HG02678 (cell line): ENCODE data around the gene VCP.

Source experiments
- ATAC-seq: cut with Tn5 transposase; IDR thresholded peaks from one replicate; pipeline ENCODE4 v1.9.1; 2021; ENCODE audit warnings: mild to moderate bottlenecking, moderate library complexity; ENCODE audit not compliant: unreplicated experiment

Gene VCP

DNA sequence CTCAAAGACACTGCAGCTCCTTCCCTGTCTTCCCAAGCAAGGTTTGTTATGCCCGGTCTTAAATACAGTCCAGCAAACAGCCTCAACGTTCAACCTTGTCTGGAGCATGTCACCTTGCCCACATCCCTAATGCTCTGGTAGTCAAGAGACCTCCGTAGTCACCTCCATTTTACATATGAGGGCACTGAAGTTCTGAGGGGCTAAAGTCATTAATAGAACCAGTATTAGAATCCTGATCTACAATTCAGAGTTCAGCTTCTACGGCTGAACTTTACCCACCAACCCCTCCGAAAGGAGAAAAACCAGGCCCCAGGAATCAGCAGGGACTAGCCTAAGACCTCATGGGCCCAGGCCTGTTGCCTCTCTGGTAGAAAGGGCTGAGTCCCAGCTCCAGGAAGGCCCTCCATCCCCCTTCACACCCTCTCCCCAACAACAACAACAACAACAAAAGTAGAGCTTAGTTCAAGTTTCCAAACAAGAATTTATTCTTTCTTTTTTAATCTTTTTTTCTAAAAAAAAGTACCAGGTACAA lies 31.3 kb upstream of the VCP start:
- no peak for ATAC-seq

DNA sequence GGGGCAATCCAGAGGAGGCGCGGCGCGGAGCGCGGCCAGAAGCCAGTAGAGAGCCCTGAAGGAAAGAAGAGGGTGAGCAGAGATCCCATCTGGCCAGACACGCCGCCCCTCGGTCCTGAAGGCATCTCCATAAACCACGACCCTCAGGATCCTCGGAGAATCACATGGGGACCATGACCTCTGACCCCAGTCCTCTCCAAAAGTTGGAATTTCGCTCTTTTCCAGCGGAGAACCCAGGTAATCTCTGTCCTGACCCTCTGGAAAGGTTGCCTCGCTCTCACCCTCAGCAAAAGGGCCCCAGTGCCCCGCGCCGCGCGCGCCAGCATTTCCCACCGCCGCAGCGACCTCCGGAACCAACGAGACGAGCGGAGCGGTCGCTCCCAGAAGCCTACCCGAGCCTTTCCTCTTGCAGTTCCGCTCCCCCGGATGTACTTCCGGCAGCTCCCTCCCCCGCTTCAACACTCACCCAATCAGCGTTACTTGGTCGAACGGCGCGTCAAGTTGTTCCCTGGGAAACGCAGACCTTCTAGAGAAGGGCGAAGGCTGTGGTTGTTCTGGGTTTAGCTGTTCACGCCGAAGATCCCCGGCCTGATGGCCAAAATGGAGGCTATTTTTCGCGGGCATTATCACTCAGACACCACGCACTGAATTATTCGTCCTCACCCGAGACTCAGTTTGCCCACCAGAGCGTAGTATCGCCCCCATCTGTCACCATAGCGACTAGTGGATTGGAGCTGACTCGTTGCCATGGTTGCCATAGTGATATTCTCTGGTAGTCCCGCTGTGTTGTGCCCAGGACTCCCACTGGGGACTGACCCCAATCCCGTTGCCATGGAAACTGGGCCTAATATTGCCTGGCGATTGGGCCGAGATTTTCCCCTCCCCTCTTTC lies 30.6 kb upstream of the VCP start, which contains the start of gene STOML2:
STOML2 (minus strand) TSS at position 363 of the 891 bp plus-strand sequence; CDS start at position 326, 37 bp downstream.
- peak; percentile 98 for ATAC-seq

DNA sequence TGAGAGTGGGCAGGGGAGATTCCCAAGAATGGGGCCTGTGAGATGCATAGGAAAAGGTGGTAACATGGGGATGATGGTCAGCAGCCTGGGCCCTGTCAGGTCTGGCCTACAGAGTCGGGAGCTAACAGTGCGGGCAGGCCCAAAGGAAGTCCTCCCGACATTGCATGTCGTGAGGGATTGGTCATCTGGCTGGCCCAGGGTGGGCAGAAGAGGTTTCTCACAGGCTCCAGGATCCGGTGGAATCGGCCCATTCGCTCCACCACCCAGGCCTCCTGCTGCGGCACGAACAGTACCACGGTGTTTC lies 30.0 kb upstream of the VCP start:
- ATAC-seq = peak; percentile 13

DNA sequence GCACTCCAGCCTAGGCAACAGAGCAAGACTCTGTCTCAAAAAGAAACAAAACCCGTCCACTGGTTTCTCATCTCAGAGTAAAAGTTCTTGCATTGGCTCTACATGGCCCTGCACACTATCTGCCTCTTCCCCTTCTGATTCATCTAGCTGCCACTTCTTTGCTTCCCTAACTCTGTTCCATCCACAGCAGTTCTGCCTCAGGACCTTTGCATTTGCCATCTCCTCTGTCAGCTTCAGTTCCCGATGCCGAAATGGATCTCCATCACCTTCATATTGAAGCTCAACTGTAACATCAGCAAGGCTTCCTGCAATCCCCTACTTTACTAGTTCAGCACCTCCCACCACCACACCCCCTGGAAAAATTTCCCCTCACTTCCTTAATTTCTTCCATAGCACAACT lies 25.1 kb upstream of the VCP start:
- no peak for ATAC-seq

DNA sequence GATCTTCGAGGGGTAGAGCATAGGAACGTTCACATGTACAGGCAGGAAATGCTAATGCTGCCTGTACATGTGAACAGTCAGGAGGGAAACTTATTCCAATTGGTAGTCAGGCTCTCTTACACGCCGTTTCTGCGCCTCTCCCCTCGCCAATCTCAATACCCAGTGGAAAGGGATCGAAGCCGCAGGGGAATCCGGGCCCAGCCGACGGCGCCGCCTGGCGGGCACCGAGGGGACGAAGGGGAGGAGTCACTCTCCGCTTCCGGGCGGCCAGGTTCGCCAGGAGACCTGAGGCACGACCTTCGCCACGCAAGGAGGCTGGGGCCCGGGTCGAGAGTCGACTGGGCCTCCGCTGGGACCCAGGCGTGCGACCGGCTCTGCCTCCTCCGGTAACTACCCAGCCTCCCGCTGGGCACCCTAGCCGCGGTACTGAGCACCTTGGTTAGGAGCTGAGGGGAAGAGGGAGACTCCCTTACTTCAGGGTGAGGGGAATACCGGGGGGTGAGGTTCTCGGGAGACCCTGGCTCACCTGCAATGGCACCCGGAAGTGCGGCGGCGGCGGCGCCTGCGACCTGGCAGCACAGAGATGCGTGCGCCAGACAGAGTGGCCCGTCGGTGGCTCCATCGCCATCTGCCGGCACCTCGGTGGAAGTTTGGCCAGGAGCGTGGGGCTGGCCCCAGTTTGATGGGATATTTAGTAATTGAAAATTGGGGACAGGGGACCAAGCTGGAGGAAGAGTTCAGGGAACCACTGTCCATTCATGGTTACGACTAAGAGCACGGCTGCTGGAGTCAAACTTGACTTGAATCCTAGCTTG lies 23.8 kb upstream of the VCP start, which contains the start of gene PIGO:
PIGO (minus strand) TSS at position 557 of the 815 bp plus-strand sequence. CDS start 1,026 bp downstream, outside the sequence.
- peak; percentile 90 for ATAC-seq

DNA sequence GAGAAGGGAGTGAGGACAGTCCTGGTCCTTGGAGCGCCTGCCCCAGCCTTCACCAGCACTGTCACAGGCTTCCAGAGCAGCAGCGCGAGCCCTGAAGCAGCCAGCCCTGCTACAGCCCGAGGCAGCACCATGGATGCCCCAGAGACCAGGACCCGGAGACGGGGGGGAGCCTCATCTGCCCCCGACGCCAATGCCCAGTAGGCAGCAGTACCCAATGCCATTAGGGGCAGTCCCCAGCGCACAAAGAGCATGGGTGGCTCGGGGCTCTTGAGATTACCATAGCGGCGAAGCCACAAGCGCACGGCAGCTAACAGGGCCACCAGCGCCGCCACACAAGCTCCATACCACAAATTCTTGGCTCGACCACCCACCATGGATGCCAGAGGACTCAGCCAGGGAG lies 19.1 kb upstream of the VCP start:
- ATAC-seq = no peak

DNA sequence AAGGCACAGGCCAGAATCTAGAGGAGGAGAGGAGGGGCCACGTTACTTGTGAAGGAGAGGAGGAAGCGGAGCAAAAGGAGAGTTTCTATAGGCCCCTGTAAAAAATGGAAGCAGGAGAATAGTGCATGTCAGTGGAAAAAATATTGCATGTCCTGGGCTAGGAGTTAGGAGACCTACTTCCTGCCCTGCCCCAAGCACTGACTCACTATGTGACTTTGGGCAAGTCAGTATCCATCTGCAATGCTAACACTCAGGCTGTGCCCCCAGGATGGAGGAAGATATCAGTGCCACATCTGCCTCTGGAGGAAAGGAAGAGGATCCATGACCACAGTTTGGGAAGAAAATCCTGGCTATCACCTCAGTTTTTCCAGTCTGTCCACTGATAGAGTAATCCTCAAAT lies 17.0 kb upstream of the VCP start:
- ATAC-seq = no peak

DNA sequence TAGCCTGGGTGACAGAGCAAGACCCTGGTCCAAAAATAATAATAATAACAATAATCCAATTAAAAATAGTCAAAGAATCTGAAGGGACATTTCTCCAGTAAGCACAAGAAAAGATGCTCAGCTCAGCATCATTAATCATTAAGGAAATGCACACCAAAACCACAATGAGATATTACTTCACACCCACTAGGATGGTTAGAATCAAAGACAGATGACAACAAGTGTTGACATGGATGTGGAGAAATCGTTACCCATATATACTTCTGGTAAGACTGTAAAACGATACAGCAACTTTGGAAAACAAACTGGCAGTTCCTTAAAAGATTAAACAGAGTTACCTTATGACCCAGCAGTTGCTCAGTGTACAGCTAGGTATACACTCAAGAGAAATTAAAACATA lies 12.7 kb upstream of the VCP start:
- ATAC-seq = no peak

DNA sequence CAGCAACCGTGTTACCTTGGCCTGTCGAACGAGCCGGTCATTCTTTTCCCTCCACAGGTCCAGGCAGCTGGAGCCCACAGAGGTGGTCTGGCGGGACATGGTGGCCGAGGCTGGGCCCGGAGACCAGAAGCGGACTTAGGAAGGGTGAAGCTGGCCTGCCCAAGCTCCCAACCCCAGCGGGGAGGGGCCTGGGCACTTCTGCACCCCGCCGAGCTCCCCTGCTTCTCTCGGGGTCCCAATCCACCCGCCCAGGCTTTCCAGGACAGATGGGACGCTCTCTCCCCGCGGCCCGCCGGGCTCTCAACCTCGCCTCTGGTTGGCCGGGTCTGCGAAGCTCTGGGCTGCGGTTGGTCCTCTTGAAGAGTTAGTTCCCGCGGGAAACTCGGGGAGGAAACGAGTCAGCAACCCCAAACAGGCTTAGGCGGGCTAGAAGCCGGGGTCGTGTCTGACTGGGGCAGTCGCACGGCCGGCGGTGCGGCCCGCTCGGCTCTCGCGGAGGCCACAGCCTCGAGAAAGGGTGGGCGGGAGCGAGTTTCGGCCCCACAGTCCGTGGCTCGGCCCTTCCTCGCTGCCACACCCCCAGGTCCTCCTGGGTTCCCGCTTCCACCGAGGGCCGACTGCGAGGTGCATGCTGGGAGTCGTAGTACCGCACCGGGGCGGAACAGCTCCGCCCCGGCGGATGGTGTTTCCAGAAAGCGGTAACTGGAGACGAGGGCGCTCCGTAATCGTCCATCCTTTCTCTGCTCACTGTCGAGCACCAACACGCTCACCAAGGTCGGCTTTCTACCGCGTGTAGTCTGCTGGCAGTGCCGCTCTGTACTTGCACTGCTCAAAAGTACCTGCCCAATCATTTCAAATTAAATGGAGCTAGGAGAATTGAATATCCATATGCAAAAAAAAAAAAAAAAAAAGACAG lies 7.3 kb upstream of the VCP start, which contains the start of gene FANCG:
FANCG (minus strand) TSS at position 517 of the 916 bp plus-strand sequence; CDS start at position 99, 418 bp downstream.
- ATAC-seq = peak; percentile 93

DNA sequence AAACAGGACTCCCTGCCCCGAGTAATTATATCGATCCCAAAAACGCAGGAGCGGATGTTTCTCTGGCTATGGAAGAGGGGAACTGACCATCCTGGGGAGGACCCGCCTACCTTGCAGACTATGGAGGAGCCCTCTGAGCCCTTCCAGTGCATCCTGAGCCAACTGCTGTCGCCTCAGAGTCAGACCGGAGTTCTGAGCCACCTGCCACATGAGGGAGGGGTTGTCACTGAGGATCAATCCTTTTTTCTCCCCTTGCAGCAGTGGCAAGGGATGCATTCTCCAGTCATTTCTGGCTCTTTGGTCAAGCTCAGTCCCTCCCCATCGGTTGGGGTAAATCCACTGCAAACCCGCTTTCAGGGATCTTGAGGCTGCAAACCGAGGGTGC lies 6.6 kb upstream of the VCP start:
- no peak for ATAC-seq

DNA sequence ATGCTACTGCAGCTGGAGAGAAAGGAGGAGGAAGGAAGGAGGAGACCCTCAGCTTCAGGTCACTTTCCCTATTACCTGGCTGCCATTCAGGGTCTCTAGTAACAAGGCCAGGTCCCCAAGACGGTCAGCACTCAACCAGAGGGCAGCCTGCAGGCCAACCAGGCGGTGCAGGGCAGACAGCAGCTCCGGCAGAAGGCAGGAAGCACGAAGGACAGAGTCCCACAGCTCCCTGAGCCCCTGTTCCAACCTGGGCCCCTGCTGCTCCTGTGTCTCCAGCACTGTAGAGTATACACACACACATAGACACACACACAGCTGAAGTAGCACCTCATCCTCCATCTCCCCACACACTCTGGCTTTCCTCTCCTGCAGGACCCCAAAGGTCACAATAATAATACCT lies 5.6 kb upstream of the VCP start:
- no peak for ATAC-seq

DNA sequence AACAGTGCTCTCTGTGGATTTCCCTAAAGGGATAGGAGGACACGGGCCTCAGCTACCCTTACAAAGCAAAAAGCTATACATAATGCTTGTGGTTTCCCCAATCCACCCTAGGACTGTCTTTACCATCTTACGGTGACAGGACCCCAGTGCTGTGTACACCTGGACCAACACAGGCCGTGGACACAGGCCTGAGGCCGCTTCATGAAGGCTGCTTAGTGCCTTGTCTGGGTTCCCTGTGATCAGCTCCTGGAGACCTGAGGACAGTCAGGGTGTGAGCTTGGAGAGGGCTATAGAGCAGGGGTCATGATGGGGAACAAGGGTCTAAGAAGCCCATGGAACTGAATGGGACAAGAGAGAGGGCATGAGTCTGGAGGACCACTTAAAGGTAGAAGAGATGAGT lies 4.4 kb upstream of the VCP start:
- ATAC-seq = no peak

DNA sequence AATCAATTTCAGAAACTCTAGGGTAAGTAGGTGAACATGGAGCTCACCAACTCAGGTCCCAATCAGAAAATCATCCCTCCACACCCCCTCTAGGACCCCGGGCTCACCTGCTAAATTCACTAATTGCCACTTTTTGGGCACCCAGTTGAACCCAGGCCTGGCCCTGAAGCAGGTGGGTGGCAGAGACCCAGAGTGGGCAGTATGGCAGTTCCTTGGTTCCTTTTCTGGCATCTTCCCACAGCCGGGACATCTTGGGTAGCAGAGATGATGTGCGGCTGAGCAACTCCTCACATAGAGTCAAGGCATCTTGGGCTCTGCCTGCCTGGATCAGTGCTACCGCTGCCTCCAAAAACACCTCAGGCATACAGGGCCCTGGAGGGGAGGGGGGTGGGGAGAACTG lies 2.9 kb upstream of the VCP start:
- ATAC-seq = no peak

DNA sequence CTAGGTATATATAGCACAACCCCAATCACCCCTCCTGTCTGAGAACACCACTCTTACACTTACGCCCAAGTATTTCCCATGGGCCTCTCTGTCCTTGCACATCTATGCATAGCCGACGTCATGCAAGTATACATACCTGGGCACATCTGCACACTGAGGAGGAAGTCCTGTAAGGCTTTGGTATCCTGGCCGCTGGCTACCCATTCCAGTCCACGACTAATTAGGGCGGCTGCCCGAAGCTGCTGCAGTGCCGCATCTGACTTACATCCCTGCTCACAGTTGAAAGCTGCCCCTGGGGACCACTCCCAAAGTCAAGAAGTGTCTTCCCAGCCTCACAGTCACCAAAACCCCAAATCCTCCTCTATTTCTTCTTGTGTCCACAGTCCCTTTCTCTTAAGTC lies 2.4 kb upstream of the VCP start:
- ATAC-seq = no peak

DNA sequence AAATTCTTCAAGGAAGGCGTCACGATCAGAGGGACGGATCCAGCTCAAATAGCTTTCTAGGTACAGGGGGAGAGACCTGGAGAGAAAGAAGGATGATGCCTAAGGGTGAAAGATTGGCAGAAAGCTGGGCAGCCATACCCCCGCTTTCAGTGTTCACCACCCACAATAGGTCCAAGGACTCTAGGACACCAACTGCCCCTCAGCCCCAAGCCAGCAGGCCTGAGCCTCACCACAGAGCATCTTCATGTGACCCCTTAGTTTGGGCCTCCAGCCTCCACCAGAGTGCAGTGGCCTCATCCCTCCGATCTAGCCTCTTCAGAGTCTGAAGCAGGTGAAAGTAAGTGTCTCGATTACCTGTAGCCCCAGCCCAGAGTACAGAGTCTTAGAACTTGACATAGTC lies 1.7 kb upstream of the VCP start:
- no peak for ATAC-seq

DNA sequence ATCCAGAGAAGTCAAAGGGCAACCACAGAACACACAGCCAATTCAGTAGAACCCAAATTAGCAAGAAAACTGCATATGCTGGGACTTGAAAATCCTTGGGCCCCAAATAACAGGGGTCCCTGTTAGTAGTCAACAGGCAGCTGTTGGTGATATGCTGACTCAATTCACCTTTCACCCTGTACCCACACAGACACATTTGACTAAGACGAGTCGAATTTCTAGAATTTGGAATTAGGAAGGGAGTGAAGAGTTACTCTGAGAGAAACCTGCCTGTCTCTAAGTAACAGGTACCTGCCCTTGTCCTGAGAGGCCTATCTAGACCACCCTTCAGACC lies 821 bp upstream of the VCP start:
- no peak for ATAC-seq

DNA sequence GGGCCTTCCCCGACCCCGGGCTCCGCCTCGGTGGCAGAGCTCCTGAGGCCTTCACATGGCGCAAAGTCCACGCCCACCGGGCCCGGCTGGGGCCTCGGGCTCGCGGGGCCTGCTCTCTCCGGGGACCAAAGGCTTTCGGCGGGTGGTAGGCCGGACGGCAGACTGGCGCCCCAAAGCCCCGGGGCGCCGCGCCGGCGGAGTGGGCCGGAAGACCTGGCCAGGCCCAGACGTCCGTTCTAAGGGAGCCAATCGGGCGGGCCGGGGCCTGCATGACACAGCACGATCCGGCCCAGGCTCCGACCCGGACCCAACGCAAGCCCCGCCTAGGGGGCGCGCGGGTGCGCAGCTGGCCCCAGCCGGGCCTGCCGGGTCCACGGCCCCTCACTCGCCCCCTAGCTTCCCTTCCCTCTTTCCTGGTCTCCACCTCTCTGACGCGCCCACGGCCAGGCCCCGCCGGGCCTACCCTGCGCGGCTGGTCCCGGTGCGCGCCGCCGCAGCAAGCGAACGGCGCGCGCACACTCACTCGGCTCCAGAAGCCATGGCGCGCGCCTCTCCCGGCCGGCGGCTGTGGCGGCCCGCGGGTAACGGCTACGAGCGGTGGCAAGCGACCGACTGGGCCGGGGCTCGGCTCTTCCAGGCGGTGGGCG lies 488 bp downstream of the VCP start:
- ATAC-seq = peak; percentile 59

DNA sequence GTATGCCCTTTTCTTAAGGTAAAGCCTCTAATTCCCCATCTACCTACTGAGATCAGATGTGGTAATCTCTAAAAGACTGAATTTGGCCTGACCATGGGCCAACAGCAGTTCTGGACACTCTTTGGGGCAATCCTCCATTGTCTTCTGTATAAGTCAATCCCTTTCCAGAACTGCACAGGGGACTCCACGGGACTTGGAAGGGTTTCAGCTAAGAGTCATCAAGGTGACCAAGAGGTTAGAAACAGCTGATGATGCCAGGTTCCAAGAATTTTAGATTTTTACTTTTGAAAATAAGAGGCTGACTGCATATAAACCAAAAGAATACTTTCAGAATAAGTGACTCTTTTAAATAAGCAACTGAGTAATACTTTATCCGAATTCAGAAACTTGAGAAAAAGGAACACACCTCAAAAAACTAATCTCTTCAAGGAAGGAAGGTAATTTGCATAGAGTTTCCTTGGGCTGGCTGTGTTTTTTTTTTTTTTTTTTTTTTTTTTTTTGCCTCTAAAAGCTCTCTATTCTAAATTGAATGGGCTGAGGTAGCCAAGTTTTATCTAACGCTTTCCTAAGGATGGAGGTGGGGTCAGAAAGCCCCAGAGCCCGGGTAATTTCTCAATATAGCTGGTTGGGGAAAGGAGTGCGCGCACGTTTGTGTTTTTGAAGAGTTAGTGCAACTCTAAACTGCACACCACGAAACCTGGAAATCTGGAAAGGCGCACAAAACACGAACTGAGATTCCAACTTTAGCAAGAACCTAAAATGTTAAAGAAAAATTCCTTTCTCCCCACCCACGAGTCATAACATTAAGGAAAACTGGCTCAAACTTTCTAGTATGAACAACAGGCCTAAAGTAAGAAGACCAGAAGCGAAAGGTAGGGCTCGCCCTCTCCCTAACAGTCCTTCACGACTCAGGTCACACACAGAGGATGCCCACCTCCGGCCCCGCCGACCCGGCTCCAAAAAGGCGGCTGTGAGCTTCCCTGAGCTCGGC lies 1.3 kb downstream of the VCP start:
- no peak for ATAC-seq

DNA sequence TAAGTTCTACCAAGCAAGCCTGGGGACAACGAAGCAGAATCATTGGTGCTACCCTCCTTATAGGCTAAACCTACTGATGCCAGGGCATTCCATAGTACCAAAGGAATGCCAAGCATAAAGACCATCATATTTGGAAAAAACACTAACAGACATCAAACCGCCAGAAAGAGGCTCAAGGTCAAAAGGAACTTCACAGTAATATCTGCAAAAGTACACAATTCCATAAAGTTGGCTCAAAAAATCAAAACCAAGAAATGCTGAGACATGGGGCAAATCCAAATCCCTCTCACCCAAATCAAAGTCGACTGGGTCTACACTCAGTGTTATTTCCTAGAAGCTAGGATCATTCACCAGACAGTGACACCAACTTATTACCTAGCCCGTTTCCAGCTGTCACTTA lies 3.4 kb downstream of the VCP start:
- no peak for ATAC-seq
